Skin of body (tissue), 2 donors: Measurements from ENCODE around the gene PLCL1. TPM values are rescaled to one million over a fixed set of nuclear protein-coding genes. Genes with fewer than 3 reads are reported as not detected.
"Not testable (repeated sequence)": the region's sequence is repeated elsewhere in the genome, so short reads cannot be mapped to it uniquely, and the experiment has no call there.

Experiments
- DNase-seq: peaks from one replicate; lab custom pipeline; 2025; lab: John Stamatoyannopoulos, UW
- total RNA-seq: library from RNA; depleted of rRNA; stranded (reverse); fragments of >200 nt; gene quantifications from one replicate; pipeline ENCODE4 v1.2.3, GENCODE V29; 2014

Gene PLCL1
- total RNA-seq, 1 donor from 2014 or later = 10.9 TPM

DNA sequence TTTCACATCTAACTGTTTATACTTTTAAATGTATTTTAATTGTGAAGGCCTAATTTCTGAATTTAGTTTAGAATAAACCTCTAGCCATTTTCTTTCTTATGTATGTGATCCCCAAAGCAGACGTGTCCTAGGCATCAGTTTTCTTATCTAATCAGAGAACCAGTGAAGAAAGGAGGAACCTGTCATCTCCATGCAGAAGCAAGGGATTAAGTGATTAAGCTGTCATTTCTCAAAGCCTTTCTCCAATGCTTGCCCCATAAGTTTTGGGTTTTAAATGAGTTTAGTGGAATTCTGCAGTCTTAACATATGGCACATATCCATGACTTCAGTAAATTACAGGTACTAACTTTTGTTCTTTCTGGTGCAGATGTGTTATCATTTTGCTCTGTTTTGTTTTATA, 190.4 kb downstream of the PLCL1 start:
- no peak for DNase-seq

DNA sequence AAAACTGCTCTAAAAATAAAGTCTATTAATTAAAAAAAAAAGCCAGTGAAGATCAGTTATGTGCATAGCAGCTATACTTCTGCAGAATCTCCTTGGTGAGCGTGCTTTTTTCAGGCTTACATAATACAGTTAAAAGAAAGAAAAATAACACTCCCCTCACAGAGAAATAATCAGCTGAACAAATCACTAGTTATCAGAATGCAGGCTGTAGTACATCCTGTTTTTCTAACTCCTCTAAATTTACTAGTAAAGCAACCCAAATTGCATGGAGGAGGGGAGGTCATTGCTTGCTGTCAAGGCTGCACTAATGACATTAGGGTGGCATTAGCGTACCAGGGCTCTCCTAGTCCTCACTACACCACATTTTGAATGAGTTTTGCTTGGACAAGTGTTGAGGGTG, 192.2 kb downstream of the PLCL1 start:
- no peak for DNase-seq

DNA sequence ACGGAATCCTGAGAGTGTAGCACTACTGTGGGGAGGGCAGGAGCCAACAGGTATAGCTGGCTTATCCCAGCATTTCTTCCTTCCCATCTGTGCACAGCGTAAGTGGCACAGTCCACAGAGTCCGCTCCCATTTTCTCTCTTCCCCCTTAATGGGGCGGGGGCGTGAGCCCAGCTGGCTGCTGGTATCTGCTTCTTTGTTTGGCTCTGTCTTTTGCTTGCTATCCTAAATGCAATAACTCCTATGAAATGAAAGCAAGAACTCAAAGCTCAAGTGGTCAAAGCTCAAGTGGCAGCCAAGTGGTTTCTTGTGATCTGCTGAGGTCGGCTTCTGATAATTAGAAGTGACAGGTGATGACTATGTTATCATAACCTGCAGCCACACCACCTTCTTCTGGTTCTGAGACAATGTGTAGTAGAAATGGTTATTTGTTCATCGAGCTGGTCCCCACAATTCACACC, 192.7 kb downstream of the PLCL1 start:
- DNase-seq = no peak

DNA sequence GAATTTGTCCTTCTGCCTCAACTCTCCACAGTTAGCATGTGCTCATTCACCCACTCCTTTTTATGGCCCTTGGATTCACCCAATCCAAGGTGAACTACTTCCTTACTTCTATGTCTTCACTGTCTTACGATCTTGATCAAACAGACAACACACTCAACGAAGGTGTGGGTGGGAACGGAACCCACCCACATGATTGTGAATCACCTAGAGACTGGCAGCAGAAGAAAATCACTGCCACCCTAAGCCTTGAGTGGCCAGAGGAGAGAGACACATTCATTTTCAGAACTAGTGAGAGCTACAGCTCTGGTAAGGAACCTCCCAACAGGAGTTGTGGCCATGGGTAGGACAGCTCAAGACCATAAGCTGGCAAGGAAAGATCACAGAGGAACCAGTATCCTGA, 194.3 kb downstream of the PLCL1 start:
- DNase-seq = no peak

DNA sequence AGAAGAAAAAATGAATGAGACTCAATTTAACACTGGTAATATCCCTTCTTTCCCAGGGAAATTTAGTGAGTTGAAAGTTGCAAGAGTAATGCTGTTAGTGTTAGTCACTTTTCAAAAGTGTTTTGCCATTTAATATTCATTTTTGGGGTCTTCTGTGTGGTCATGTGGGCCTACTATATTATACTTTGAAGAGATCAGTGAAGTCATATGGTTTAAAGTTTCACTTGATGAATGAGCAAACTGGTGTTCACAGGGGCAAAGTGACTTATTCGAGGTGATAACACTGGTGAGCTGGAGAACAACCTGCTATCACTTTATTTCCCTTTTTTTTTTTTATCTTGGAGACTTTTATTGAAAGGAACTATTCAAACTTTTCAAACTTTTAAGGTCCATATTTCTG, 196.0 kb downstream of the PLCL1 start:
- DNase-seq = no peak

DNA sequence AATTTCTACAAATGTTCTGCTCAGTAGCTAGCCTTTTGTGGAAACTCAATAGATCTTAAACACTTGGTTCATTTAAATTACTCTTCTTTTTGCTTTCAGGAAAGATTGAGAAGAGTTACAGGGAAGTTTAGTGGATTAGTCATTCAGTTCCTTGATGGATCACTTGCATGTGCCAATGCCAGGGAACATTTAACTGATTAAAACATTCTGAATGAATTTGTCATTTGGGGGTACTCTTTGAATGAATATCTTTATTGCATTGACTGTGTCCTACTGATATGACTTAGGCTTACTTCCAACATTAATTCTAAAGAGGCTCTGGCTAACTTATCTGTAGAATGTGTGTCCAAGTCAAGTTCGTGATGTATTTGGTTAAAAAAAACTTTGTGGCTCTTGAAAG, 199.8 kb downstream of the PLCL1 start:
- DNase-seq = no peak

DNA sequence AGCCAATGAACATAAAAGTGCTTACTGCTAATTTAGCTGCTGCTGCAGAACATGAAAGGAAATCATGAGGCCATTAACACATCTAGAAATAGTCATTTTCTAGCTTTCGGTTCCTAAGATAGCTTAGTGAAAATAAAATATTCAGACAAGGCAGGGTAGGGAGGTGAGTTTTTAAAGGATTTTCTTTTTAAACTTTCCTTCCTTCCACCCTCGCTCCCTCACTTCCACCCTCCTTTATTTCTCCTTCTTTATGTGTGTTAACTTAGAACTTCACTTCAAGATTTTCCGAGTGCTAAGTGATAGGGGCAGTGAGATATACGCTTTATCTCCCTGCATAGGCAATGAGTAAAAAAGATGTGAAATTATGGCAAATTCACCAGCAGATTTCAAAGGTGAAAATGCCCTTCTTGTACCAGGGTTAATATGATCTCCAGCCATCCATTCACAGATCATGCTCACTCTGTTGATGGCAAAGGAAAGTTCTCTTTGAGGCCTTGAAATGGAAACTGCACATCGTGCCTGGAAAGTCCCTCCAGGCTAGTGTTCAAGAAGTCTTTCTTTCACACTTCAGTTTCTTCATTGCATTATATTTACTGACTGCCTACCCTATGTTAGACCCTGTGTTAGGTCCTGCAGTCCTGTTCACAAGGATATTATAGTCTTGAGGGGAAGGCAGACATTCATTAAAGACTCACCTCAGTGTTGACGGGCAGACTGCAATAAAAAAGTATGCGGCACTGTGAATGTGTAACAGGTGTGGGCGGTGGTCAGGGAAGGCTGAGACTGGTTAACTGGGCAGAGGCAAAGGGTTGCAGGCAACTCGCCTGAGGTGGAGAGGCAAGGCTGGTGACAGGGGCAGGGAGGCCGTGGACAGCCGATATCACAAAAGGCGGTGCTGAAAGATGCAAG, 200.8 kb downstream of the PLCL1 start:
- no peak for DNase-seq

DNA sequence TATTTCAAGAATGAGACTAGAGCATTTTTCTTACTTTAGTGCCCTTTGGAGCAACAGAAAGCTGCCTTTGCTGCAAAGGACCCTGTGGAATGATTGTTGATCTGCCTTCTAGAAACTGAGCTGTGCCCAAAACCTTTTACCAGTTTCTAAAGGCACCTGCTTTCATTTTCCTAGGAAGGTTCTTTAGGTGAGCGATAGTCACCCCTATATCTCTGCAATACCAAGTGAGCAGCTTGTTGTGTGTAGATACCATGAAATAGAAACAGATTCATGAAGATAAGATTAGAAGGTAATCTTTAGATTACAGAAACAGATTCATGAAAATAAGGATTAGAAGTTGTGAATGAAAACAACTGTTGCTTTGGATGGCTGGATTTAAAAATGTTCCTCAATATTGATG, 202.3 kb downstream of the PLCL1 start:
- DNase-seq = no peak

DNA sequence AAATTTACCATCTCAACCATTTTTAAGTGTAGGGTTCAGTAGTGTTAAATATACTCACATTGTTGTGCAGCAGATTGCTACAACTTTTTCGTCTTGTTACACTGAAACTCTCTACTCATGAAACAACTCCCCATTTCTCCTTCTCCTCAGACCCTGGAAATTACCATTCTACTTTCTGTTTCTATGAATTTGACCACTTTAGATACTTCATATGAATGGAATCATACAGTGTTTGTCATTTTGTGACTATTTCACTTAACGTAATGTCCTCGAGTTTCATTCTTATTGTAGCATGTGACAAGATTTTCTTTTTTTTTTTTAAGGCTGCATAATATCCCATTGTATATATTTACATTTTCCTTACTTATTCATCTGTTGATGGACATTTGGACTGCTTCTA, 203.8 kb downstream of the PLCL1 start:
- no peak for DNase-seq

DNA sequence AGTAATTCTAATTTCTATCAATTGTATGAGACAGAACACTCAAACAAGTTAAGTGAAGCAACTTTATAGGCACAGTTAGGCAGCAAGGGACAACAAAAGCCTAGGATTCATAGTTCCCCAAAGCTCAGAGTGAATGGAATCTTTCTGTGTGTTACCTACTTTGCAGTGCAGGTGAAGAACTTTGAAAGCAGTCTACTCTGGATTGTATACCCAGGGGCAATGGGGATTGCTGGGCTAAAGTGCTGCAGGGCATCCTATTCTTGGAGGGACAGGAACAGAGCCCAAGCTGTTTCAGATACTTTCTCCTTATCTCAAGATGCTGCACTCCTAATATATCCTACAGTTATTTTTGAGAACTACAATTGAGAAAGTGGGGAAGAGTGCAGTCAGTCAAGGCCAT, 207.6 kb downstream of the PLCL1 start:
- DNase-seq = no peak

DNA sequence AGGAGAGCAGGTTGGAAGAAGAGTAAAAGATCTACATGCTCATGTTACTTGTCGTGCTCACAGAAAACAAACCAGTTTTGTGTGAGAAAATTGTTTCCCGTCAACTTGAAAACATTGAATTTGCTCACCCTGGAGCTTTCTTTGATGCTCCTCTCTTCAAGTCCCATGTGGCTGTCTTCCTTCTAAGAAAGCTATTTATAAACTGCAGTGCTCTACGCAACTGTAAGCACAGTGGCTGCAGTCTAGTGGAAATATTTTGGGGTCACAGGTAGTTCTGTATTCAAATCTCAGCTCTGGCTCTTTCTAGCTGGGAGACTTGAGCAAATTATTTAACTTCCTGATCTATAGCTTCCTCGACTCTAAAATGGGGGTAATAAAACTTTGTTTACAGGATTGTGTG, 211.8 kb downstream of the PLCL1 start:
- no peak for DNase-seq

DNA sequence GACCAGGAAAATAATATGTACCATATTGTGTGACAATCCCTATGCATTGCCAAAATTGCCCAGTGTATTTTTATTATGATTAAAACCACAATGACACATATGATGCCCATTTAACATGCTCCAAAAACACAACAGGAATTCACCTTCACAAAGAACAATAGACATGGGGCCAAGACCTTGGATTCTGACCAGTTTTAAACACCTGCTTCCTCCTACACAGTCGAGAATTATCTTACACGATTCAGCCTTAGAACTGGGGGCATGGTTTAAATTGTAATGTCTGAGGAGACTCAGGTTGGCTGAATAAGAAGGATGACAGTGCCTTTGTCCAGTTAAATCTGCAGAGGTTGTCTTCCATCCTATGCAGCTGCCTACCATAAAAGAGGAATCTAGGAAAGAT, 212.7 kb downstream of the PLCL1 start:
- no peak for DNase-seq

DNA sequence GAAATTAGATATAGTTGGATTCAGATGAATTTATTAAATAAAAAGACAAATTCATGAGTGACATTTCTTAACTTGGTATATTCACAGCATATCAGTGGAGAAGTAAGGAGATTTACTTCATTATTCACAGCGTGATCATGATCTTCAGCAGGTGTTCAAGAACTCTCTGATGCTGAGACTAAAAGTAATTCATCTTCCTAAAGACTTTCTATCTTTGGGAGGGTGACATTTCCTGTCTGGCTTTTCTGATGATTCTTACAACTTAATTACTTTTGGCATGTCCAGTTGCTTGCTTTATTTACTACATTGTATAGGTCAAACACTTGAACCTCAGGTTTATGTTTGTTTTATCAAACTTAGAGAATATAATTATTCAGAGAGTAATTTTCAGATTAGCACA, 224.6 kb downstream of the PLCL1 start:
- no peak for DNase-seq

DNA sequence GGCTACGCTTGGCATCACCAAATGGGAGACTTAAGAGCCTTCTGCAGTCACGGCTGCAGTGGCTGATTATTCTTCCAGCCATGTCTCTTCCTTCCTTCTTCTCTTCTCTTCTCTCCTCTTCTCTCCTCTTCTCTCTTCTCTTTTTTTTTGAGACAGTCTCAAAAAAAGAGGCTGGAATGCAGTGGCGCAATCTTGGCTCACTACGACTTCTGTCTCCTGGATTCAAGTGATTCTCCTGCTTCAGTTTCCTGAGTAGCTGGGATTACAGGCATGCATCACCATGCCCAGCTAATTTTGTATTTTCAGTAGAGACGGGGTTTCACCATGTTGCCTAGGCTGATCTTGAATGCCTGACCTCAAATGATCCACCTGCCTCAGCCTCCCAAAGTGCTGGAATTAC, 225.2 kb downstream of the PLCL1 start:
- DNase-seq = not testable (repeated sequence)

DNA sequence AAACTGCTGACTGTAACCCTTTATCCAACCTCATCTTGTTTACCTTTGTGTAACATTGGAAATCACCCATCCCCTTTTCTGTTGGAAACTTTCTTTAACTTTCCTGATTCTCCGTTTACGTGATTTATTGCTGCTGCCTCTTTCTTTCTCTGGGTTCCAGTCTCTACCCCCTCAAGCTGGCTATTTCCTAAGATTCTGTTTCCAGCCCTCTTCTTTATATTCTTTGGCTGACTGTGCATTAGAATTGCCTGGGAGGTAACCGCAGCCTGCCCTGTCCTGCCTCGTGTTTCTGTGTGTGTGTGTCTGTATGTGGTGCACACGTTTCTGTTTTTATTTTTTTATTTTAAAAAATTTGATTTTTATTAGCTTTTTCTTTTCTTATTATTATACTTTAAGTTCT, 229.2 kb downstream of the PLCL1 start:
- no peak for DNase-seq

DNA sequence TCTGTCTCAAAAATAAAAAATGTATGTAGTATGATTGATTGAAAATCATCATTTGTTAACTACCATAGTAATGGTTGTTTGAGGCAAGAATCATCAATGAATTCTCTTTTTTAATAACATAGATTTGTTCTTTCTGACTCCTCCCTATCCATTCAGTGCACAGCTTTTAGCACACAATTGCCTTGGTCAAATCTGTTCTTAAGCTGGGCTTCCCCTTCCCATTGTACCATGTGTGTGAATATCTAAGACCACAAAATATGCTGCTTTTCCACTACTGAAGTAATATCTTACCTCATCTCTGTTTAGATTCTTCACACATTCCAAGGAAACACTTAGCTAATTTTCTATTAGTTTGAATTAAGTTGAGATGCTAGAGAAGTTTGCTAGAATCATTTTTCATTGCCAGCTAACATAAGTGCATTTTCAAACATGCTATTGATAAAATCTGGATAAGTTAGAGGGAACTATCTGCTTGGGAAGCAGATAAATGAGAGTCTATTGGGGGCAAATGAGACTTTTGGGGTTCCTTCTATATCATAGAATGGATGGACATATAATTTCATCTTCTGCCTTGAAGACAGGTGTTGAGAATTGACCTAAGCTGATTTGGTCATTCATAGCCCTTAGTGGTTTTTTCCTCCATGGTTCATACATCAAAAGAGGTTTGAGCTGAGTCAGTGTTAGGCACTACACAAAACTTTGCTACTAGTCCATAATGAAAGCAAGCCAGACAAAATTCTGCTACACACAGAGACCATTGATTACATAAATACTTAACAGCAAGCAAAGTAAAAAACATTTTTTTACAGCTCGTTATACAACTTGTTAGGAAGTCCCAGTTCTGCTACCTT, 231.9 kb downstream of the PLCL1 start:
- no peak for DNase-seq

DNA sequence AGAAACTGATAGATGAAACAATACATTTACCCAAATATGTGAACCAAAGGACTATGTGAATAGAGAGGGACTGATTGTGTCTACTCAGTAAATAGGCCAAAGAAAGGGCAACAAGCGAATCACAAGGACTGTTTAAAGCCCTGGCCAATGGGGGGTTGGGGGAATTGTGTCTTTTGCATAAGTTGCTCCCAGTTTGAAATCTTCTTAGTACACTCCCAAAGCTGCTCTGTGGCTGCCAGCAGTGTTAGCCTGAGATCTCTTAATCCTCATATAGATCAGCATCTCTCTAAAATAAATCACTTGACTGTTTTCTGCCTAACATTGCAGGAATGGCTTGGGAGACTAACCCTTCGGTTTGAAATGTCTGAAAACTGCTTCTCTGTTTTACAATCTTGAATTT, 236.4 kb downstream of the PLCL1 start:
- DNase-seq = no peak

DNA sequence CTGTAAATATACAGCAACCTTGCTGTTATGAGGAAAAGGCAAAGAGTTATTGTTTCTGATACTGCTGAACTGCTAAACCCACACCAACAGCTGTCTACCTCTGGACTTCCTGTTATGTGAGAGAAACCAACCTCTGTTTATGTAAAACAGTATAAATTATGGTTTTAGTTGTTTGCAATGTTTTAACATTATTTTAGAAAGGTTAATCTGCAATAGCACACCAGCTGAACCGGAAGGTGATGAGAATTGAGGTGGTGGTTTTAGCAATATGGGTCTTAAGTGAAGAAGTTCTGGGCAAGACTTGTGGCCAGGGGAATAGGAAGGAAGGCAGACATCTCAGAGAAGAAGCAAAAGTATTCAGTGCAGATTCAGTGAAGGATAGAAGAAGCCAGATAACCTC, 237.8 kb downstream of the PLCL1 start:
- DNase-seq = no peak

DNA sequence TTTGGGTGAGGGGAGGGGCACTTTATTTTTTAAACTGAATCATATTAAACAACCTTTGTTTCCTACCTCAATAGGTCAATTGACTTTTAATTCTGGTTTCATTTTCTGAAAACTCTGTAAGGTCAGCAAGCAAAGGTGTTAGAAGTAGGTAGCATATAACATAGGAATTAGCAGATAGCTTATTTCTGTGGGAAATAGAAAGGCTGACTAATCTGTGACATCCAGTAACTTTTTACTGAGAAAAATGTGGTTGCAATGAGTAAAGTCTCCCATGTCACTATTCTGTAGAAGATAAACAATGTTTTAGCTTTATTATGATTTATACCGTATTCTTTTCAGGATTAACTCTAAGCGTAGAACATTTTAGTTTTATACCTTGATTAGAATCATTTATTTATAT, 240.4 kb downstream of the PLCL1 start:
- DNase-seq = no peak

DNA sequence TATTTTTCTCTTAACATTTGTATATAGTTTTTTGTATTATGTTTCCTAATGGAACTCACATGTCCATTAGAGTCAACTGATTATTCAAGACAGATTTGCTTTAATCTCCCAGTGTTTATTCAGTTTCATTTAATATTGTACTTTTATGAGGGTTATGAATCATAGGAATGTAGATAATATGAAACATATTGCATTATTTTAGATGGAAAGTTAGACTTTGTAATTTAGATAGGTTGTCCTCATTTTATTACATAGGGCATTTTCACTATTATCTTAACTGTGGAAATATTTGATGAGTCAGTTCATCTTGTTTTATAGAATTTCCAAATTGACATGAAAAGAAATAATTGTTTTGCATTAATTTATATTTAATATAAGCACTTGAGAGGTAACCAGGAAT, 240.8 kb downstream of the PLCL1 start:
- DNase-seq = no peak

DNA sequence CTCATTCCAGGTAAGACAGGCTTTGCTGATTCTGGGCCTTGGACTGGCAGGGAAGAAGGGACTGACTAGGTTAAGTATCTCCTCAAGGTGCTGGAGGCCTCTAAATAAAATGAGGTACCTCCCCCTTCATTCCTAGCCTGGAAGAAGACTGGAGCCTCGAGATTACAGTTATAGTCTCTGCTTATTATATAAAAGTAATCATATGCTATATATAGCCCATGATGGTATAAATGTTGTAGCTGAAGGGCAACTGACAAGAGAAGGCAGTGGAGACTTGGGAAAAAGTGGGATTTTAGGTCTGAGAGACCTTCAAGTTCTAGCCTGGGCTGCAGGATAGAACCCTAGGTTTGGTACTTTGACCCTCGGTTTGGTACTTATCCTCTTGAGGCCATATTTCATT, 248.3 kb downstream of the PLCL1 start:
- no peak for DNase-seq

DNA sequence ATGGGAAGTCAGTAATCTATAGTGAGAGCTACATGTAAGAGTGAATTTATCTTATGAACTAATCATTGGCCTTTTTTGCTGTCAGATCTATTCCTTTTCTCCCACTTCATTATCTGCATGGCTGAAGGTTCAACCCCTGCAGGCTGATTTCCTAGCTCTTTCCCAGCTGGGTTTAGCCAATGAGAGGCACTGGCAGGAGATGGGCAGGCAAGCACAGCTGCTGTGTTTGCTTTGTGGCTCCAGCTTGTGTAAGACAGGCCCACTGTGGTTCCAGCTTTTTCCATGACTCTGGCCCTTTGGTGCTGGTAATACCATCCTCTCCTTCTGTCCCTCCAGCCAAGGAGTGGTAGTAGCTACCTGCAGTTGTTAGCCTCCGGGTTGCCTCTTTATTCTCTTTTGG, 248.8 kb downstream of the PLCL1 start:
- no peak for DNase-seq

DNA sequence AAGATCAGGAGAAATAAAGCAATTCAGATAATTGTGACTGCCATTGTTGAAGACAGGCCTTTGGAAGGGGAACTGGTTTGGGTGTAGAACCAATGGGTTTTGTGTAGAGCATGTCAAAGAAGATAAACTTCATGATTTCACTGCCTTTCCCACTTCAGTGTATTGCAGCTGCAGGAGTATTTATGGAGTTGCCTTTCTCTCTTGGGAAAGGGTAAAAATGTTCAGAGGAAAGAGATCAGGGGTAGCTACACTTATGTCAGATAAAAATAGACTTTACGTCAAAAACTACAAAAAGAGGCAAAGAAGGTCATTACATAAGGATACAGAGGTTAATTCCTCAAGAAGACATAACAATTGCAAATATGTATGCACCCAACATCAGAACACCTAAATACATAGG, 249.4 kb downstream of the PLCL1 start:
- no peak for DNase-seq
